Hindlimb muscle (tissue), 1 donor: ENCODE results near the gene FBXO10. TPM values are rescaled to one million over a fixed set of nuclear protein-coding genes. Genes with fewer than 3 reads are reported as not detected.
"Not testable (repeated sequence)": the region's sequence is repeated elsewhere in the genome, so short reads cannot be mapped to it uniquely, and the experiment has no call there.

Experiments used
- DNase-seq: peaks from one replicate; pipeline ENCODE4 v3.0.0-alpha.2; 2013
- polyA plus RNA-seq: library from polyadenylated mRNA; unstranded; fragments of 120-200 nt; gene quantifications from one replicate; pipeline ENCODE4 v1.2.1, GENCODE V29; 2013; ENCODE audit not compliant: insufficient read length

Gene FBXO10, protein sequence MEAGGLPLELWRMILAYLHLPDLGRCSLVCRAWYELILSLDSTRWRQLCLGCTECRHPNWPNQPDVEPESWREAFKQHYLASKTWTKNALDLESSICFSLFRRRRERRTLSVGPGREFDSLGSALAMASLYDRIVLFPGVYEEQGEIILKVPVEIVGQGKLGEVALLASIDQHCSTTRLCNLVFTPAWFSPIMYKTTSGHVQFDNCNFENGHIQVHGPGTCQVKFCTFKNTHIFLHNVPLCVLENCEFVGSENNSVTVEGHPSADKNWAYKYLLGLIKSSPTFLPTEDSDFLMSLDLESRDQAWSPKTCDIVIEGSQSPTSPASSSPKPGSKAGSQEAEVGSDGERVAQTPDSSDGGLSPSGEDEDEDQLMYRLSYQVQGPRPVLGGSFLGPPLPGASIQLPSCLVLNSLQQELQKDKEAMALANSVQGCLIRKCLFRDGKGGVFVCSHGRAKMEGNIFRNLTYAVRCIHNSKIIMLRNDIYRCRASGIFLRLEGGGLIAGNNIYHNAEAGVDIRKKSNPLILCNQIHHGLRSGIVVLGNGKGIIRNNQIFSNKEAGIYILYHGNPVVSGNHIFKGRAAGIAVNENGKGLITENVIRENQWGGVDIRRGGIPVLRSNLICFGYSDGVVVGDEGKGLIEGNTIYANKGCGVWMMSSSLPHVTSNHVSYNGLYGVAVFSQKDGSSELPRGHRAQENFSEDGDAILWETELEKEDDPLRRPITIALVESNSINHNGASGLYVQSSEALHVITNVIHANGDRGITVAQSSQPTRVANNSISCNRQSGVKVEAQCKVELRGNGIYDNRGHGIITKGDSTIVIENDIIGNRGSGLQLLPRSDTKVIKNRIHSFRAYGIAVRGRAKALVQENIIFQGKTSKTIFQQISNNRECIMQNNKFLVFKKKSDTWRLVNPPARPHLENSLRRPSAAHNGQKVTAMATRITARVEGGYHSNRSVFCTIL
- polyA plus RNA-seq: 45.1 TPM

GRCh38 chr9:37575921-37576721, at the start of gene FBXO10:
Gene FBXO10, minus strand, starts transcription at chr9:37576380. Its CDS starts 34,612 bp downstream, at chr9:37541768.
- peak; percentile 86 for DNase-seq

DNA sequence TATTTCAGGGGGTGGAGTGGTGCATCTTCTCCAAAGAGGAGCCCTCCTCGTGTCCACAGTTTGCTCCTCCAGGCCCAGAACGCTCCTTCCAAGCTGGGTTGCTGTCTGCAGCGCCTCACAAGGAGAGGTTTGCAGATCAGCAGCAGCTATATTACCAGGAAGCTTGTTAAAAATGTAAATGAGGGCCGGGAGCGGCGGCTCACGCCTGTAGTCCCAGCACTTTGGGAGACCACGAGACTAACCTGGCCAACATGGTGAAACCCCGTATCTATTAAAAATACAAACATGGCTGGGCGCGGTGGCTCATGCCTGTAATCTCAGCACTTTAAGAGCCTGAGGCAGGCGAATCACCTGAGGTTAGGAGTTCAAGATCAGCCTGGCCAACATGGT, 49.6 kb upstream of the FBXO10 start:
- no peak for DNase-seq

DNA sequence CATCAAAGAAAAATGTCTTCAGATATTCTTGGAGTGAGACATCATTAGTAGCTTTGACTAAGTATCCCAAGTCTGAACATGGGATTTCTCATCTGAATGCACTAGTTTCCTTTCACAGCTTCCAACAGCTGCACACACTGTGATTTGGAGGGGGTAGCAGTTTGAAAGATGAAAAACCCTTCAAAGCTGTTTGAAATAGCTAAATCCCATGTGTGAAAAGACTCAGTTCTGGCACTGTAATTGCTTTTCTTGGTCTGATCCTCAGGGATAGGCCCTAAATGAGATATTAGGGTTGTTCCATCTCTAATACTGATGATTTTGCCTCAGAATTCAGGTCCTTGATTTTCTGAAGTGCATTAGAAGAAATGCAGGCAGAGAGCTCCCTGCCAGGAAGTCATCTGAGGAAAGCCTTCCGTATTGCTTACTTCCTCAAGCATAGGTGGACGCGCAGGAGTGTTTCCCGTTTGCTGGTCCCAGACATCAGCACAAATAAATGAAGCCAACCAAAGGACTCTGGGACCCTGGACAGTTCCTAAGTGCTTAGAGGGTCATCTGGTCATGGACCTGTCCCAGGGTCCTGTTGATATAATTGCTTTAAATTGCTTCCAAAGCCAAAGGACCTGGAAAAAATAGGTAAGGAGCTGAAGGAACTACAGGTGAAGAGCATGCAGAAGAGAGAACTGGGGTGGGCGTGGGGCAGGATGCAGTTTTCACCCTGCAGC, 49.0 kb upstream of the FBXO10 start:
- no peak for DNase-seq

- no peak for DNase-seq
These were observed 47.9 kb upstream of the FBXO10 start for GRCh38 chr9:37624073-37624472.

GRCh38 chr9:37623267-37623666, 47.1 kb upstream of the FBXO10 start:
- DNase-seq: no peak

DNA sequence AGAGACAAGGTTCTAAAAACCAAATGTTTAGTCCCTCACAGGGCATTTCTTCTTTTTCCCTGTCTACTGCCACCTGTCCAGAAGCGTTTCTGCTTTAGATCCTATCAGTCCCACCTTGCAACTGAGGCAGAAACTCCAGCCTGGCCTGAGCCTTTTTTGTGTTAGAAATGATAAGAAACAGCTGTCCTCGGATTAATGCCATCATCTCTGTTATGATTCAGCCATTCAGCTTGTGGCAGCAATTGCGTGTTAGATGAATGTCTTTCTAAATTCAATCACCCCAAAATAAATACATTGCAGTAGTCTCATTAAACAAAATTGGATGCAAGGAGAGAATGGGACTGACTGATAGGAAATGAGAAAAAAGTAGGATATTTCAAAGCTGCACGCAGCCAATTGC, 46.3 kb upstream of the FBXO10 start:
- no peak for DNase-seq

- no peak for DNase-seq
These were observed 45.3 kb upstream of the FBXO10 start for GRCh38 chr9:37621273-37622121.

DNA sequence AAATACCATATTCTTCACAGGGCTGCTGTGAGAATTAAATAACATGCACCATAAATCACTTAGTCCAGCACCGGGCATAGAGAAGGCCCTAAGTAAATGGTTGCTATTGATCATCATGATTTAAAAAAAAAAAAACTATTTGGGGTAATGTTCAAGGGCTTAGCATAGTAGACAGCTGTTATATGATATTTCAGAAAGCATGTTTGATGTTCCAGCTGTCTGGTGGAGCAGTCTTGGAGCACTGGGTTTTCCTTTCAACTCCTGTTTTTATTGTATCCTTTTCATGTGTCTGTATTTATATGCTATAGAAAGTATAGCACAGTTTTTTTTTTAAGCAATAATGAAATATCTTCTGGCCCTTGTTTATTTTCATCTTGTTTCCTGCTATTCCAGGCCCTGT, 44.2 kb upstream of the FBXO10 start:
- DNase-seq: no peak

DNA sequence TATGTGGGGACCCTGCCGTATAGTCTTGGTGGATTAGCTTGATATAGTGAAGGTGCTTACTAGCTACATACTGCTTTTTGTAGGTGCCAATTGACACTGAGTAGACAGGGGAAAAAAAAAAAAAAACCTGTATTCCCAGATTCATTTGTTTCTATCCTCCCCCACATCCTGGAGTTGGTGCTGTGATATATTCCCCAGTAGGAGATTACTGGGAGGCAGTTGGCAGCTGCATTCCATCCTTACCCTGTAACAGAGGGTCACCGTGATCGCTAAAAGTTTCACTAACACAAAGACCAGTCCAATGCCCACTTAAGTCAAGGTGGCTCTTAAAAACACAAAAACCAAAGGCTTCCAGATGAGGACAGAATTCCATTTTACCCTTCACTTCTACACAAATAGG, 43.6 kb upstream of the FBXO10 start:
- DNase-seq: no peak

- DNase-seq: no peak
These were observed 42.6 kb upstream of the FBXO10 start for GRCh38 chr9:37618817-37619216.

DNA sequence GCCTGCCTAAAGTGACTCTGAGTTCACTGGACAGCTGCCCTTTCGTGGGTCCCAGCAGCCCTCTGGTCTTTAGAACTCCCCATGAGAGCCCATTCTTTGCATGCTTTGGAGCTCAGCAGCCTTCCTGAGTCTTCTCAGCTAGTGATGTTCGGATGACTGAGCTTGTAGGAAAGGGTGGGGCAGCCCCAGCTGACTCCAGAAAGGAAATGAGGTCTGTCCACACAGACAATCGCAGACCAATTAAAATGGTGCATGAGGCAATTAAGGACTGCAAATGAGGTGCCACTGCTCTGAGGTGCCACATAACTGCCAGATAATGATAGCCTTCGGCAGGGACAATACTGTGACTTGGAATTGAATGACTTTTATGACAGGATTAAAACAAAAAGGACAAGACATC, 41.7 kb upstream of the FBXO10 start:
- DNase-seq: no peak

DNA sequence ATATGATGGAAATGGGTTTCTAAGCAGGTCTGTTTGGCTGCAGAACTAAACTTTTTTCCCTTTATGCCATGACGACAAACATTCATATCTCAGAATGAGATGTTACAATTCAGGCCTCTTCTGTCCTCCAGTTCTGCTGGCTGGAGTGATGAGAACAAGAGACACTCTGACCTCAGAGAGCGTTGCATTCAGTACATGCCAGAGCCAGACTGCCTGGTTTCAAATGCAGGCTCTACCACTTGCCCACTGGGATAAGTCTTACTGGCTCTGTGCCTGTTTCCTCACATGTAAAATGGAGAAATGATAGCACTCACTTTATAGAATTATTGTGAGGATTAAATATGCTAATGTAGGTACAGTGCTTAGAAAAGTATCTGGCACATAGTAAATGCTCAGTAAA, 41.0 kb upstream of the FBXO10 start:
- DNase-seq: no peak

GRCh38 chr9:37611961-37612360, 35.8 kb upstream of the FBXO10 start:
- DNase-seq: no peak

- no peak for DNase-seq
These were observed 34.8 kb upstream of the FBXO10 start for GRCh38 chr9:37611014-37611413.

GRCh38 chr9:37609735-37610397, 33.7 kb upstream of the FBXO10 start:
- no peak for DNase-seq

- DNase-seq: no peak
These were observed 32.1 kb upstream of the FBXO10 start for GRCh38 chr9:37608250-37608649.

GRCh38 chr9:37604296-37604695, 28.1 kb upstream of the FBXO10 start:
- no peak for DNase-seq

- DNase-seq: no peak
These were observed 26.6 kb upstream of the FBXO10 start for GRCh38 chr9:37602817-37603216.

DNA sequence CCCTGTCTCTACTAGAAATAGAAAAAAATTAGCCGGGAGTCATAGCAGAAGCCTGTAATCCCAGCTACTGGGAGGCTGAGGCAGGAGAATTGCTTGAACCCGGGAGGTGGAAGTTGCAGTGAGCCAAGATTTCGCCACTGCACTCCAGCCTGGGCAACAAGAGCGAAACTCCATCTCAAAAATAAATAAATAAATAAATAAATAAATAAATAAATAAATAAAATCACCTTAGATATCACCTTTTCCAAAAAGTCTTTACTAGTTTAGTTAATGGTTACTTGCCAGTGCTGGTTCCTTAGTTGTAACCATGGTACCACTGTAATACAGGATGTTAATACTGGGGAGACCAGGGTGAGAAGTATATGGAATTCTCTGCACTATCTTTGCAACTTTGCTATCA, 25.9 kb upstream of the FBXO10 start:
- DNase-seq: not testable (repeated sequence)

DNA sequence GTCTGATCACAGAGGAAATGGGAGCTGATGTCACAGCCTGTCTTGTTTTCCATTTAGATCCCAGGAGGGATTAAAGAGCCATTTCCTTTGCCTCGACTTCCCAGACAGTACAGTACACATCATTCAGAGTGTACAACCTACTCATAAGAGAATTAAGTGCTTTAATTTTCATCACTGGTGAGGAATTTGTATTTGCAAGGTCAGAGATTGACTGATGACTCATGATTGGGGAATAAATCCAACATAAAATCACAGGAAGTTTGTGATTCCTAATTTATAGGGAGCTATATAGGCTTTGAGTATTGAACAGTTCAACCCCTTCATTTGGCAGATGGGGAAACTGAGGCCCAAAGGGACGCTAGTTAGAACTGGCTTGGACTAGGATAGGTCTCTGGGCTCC, 20.3 kb upstream of the FBXO10 start:
- DNase-seq: no peak
